GM21786 (cell line): ENCODE results near the gene ITK.

Experiments used
- ATAC-seq: cut with Tn5 transposase; IDR thresholded peaks from one replicate; pipeline ENCODE4 v1.9.1; 2021; ENCODE audit not compliant: unreplicated experiment

ITK gene

DNA sequence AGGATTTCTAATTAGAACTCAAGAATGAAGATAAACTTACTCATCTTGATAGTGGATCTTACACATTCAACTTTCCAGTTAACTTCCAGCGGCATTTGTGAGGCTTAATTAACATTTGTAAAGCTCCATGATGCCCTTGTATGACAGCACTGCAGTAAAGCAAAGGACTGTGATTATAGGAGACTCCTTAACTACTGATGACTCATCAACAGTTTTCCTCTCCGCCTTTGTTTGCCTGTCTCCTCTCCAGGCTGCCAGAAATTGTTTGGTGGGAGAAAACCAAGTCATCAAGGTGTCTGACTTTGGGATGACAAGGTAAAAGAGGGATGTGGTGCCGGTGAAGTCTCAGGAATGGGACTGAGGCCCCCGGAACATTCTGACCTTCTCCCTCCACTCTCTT lies 64.8 kb downstream of the ITK start:
- ATAC-seq: no peak

DNA sequence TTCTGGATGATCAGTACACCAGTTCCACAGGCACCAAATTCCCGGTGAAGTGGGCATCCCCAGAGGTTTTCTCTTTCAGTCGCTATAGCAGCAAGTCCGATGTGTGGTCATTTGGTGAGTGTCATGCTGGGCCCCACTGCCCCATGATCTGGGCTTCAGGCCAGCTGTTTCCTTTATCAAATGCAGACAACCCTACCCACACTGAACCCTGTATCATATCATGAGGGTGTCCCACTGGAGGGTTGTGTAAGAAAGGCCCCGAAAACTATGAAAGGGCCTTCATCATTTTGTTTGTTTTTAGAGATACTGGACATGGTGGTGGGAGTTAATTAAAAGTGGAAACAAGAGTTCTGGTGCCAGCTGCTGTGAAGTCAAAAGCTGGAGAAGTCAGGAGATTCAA lies 65.2 kb downstream of the ITK start:
- no peak for ATAC-seq

DNA sequence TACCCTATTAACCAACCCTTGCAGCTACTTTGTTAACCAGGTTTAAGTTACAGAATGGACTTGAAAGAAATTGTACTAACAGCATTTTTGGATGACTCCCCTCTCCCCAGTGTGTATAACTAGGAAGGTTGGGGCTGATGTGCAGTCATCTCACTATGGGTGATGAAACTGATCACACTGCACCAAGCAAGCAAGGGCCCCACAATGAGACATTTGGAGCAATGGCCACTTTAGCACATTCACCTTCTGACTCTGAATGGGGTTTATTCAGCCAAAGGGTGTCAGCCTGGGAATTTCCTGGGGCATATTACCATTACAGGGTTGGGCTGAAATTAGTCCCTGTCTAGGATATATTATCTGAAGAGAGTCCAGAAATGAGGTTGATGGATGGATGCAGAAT lies 66.6 kb downstream of the ITK start:
- ATAC-seq: no peak

DNA sequence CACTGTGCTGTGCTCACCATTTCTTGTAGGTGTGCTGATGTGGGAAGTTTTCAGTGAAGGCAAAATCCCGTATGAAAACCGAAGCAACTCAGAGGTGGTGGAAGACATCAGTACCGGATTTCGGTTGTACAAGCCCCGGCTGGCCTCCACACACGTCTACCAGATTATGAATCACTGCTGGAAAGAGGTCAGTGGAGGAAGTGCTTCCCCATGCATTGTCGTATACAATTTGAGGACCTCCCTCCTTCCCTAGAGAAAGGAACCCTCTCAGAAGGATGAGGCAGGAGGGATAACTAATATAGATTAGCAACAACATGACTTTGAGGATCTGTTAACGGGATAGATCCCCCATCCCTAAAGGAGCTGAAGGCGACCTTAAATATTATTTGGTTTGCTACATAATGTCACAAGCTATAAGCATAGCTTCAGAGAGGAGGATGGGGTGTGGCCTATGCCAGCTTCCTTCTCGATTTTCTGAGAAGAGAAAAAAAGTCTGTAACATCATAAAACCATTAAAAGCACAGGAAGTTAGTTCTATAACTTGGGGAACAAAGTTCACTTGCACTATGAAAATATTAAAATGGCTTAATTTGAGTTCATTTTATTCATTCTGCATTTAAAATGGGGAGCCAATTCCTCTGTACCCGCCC lies 68.3 kb downstream of the ITK start:
- ATAC-seq: no peak

DNA sequence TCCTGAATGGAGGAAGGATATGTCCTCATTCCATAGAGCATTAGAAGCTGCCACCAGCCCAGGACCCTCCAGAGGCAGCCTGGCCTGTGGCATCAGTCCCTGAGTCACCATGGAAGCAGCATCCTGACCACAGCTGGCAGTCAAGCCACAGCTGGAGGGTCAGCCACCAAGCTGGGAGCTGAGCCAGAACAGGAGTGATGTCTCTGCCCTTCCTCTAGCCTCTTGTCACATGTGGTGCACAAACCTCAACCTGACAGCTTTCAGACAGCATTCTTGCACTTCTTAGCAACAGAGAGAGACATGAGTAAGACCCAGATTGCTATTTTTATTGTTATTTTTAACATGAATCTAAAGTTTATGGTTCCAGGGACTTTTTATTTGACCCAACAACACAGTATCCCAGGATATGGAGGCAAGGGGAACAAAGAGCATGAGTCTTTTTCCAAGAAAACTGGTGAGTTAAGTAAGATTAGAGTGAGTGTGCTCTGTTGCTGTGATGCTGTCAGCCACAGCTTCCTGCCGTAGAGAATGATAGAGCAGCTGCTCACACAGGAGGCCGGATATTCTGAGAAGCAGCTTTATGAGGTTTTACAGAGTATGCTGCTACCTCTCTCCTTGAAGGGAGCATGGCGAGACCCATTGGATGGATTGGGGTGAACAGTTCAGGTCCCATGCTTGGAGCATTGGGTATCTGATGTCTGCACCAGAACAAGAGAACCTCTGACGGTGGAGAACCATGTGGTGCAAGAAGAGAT lies 72.2 kb downstream of the ITK start:
- peak; percentile 96 for ATAC-seq

DNA sequence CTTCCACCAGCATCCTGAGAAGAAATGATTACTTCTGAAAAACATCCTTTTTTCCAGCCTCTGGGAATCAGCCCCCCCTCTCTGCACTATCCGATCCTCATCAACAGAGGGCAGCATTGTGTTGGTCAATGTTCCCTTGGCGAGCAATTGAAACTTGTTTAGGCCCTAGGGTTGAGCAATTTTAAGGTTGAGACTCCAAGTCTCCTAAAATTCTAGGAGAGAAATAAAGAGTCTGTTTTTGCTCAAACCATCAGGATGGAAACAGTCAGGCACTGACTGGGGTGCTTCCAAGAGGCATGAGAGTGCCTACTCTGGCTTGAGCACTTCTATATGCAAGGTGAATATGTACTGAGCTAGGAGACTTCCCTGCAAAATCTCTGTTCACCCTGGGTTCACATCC lies 72.9 kb downstream of the ITK start:
- peak; percentile 34 for ATAC-seq

DNA sequence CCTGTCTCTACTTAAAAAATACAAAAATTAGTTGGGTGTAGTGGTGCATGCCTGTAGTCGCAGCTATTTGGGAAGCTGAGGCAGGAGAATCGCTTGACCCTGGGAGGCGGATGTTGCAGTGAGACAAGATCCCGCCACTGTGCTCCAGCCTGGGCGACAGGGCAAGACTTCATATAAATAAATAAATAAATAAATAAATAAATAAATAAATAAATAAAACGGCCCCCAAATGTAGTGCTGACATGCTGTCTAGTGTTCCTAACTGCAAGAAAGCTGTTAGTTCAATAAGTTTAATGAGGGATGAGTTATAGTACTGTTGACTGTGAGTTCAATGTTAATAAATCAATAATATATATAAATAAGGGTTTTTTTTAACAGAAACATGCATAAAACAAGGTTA lies 77.8 kb downstream of the ITK start:
- ATAC-seq: no peak

DNA sequence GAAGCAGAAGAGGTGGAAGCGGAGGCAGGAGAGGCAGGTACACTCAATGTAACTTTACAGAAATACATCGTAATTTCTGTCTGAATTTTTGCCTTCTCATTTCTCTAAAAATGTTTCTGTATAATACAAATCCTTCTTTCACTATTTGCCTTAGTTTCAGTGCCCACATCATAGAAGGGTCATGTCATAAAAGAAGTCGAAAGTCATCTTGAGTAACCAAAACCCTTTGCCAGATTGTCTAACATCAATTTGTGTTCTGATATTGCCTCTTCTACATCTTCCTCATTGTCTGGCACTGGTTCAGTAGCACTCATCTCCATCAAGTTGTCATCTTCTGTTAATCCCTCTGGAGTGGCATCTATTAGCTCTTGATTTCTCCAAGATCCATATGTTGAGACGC lies 79.1 kb downstream of the ITK start:
- no peak for ATAC-seq

DNA sequence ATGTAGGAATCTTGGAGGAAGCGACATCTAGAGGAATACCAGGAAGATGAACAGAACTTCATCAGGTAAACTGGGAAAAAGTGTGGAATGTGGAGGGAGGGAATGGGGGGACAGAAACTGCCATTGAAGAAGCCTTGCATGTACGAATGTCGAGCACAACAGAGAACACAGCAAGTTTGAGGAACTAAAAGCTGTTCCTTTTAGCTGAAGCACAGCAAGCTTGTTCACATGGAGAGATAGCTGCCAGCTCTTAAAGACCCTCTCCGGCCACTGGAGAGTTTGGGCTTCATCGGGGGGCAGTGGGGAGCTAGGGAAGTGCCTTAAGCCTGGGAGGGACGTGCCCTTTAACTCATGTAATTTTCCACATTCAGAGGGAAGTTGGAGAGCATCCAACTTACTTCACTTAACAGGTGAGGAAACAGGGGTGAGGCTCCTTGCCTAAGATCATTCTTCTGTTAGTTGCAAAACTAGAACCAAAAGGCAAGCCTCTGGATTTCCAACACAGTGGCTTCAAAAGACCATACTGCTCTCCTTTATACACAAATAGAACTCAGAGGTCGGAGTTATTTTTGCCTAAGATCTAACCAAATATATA lies 83.0 kb downstream of the ITK start:
- ATAC-seq: no peak

DNA sequence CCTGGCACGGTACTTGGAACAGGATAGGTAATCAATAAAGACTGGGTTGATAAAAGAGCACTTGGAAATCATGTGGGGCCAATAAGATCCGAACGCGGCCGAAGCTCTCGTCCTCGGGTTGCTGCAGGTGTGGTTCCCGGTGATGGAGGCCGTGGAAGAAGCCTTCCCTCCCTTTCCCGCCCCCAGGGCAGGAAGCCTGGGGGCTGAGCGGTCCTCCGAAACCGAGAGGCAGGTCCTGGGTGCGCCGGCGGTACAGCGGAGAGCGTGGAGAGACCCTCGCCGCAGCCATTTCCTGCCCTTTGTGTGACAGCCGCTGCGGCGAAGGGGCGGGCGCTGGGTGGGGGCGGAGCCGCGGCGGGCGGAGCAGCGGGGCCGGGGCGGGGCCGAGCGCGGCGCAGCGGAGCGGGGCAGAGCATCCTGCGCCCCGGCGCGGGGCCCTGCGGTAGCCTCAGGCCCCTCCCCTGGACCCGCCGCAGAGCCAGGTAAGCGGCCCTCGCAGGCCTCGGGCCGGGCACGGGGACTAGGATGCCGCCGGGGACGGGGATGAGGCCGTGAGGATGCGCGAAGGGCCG lies 85.2 kb downstream of the ITK start, which contains the start of gene CYFIP2:
Gene CYFIP2 (plus strand): TSS at position 410 of the 572 bp plus-strand sequence. CDS start 19,239 bp downstream, outside the sequence.
- ATAC-seq: peak; percentile 78

DNA sequence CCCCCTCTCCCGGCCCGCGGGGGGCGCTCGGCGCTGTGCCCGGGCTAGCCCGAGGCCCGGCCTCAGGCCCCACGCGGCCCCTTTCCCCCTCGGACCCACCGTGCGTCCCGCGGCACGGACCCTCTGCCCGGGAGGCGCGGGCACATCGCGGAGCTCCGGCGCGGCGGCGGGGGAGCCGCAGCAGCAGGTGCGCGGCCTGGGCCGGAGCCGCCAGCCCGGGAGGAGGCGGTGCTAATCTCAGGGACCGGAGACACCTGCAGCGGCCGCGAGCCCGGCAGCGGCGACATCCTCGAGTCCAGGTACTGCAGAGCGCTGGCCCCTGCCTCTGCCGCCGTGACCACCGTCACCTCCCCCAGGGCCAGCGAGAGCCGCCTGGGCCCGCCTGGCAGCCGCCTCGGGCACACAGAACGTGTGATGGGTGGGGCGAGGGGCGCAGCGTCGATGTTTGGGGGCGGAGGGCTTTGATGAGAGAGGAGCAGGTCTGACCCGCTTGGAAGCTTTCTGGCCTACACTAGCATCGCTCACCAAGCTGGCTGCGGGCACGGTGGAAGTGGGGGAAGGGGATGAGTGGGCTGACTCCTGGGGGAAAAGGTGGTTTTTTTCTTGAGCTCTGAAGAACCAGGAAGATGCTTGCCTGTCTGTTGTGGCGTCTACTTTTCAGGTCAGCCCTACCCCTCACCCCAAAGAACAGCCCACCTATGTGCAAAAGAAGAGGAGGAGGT lies 85.8 kb downstream of the ITK start:
- peak; percentile 35 for ATAC-seq

DNA sequence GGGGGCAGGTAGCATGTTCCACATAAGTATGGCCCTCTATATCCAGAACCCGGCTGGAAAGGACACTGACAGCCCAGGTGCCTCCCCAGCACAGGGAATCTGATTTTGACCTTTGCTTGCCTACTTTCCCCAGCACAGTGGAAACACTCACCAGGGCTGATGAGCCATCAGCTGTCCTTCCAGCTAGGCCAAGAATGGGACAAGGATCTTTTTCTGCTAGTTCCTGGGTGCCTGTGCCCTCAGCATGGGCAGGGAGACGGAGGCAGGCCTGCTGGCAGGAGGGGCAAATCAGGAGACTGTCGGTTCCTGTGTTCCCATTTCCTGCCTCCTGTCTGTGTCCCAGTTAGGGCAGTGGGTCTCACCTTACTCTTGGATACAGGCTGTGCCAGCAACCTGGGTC lies 86.4 kb downstream of the ITK start:
- ATAC-seq: no peak

DNA sequence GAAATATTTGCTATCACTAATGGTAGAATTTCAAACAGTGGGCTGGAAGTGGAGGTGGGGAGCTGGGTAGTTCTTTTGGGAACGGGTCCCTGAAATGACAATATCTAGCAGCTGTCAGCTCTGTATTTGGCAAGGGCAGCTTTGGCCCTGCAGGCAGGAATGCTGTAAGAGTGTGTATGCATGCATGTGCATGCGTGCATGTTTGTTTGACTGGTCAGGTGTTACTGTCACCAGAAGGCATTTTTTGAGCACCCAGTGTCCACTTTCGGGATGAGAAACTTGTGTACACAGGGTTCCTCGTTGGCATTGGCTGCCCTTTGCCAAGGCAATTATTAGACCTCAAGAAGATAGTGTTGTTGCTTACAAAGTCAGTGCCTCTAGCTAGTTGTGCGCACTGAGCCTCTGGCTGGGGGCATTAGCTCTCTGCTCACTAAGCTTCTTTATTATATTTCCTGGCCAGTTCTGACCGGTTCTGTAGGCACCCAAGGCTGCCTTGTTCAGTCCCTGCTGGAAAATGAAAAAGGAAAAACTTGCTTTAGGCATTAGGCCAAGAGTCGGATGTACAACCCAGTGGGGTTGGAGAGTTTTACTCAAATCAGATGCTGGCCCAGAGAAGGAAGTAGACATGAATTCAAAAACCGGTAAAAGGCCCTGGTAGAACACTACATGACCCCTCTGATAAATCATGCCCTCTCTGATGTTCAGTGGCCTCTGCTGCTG lies 87.3 kb downstream of the ITK start:
- ATAC-seq: no peak

DNA sequence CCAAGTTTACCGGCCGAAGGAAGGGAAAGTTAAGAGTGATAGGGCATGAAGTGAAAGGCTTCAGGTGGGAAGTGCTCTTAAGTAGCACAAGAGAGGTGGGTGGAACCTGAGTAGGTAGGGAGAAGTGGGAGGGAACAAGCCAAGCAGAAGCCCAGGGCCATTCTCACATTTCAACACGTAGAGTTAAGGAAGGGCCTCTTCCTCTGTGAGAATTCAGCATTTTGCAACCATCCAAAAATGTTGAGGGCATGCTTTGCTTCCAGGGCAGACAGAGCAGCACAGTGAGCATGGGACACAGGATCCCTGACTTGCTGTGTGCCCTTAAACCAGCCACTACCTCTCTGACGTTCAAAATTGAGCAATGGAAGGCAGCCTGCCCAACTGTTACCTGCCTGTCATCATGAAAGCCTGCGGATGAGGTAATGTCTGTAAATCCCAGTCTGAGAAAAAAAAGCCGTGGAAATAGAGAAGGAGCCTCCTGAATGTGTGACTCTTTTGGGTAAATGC lies 88.6 kb downstream of the ITK start:
- no peak for ATAC-seq

DNA sequence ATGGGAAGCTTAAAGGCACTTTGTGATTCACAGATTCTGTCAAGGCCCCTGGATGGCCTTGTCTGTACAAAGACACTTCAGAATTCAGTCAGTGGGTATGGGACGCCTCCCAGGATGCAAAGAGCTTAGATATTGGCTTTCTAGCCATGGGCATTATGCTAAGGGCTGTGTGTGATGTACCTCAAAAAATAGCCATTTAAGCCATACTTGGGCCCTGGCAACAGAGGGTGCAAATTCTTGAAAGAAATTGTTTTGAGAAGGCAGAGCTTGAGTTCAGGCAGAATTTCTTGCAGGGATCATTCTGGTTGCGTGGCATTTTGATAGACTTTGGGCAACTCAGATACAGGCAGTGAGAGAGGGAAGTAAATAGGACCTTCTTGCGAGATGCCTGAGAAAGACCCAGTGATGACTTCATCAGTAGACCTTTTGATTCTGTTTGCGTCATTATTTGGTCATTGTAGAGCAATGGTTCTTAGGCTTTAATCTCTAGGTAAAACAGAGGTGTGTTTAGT lies 89.2 kb downstream of the ITK start:
- no peak for ATAC-seq

DNA sequence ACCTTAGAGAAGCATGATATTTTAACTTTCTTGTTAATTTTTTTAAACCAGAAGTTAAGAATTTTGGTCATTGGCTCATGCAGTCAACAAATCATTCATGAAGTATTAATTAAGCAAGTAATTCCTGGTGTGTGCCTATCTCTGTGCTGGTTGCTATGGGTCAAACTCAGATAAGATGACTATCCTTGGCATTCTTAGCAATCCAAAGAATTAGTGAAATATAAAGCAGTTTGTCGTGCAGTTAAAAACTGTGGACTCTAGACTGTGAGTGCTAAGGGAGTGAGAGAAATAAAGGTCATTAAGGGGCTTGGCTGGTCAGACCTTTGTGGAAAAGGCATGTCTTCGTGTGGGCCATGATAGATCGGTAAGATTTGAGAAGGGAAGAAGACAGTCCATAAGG lies 90.1 kb downstream of the ITK start:
- no peak for ATAC-seq

DNA sequence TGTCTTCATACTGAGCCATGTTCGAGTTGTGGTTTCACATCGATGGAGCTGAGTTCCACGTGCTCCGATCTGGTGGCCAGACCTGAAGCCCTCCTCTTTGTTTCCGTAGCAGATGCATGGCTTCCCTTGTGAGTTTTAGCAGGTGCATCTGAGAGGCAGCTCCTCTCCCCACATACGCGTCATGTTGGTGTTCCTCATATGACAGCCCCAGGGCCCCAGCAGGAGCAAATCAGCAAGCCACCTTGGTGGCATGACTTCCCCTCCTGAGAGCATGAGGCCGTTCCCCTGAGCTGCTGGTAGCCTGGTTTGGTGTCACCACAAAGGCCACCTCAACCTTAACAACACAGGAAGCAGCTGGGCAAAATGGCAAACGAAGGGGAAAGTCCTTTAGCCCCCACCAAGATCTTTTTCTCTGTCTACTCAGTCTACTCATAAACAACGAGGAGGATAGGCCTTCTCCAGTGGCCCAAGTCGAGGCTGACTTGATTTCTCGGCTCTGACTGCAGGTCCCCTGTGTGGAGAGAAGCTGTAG lies 91.2 kb downstream of the ITK start:
- ATAC-seq: peak; percentile 81

DNA sequence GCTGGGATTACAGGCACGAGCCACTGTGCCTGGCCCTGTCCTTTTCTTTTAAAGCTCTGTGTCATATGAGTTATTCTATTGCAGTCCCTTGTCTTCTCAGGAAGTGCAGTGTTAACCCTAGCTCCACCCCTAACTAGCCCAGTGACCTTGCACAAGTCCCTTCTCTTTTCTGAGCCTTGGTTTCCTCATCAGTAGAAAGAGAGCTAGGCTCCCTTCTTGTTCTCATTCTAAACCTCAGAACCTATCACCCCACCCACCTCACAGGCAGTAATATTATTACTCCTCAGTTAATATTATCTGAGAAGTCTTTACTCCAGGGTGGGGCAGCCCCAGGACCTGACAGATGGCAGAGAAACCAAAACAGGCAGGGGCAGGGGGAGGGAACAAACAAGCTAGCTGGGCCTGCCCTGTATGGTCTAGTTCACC lies 92.5 kb downstream of the ITK start:
- peak; percentile 46 for ATAC-seq

DNA sequence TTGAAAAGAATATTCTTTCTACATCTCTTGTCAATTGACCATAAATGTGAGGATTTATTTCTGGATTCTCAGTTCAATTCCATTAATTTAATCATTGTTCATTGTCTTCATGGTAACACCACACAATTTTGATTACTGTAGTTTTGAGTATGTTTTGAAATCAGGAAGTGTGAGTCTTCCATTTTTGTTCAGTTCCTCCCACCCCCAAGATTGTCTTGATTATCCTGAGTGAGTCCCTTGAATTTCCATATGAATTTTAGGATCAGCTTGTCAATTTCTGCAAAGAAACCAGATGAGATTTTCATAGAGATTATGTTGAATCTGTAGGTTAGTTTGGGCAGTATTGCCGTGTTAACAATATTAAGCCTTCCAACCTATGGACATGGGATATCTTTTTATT lies 94.8 kb downstream of the ITK start:
- no peak for ATAC-seq
